GM18858 (cell line): ENCODE results near the gene MYO3A.
"Not testable (repeated sequence)": the region's sequence is repeated elsewhere in the genome, so short reads cannot be mapped to it uniquely, and the experiment has no call there.

Source experiments
- ATAC-seq: cut with Tn5 transposase; IDR thresholded peaks from one replicate; pipeline ENCODE4 v1.9.1; 2021; ENCODE audit not compliant: unreplicated experiment

The MYO3A gene

GRCh38 chr10:26085549-26085948 lies 151.5 kb downstream of the MYO3A start:
- ATAC-seq: no peak

DNA sequence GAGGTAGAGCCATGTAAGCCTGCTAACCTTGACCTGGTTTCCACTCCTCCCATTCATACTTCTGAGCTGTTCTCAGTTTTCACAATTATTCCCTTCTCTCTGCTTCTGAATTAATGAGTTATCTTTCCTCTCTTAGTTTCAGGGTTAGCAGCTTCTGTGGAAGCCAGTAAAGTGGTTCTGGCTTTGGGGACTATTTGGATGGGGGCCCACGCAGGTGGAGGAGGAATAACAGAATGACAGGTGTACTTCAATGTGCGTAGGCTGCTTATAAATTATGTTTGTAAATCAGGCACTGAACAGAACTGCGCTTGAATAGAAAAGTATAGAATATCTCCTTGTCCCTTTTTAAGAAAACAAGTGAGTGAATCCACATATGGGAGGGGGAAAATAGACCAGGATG lies 153.6 kb downstream of the MYO3A start:
- no peak for ATAC-seq

DNA sequence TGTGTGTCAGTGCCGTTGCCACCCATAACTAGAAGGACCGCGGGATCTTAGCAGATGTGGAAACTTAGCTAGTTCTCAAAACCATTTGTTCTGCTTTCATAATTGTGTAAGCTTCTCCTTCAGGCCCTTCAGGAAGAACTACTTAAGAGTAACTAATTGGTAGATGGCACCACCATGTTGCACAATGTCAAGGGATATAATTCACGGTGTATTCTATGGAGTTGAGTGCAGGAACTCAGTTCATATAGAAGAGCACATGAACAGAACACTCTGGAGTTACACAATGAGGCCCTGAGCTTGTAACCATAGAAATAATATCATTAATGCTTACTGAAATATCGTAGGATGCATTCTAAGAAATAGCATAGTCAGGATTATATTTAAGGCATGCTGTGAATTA lies 156.0 kb downstream of the MYO3A start:
- ATAC-seq: no peak

DNA sequence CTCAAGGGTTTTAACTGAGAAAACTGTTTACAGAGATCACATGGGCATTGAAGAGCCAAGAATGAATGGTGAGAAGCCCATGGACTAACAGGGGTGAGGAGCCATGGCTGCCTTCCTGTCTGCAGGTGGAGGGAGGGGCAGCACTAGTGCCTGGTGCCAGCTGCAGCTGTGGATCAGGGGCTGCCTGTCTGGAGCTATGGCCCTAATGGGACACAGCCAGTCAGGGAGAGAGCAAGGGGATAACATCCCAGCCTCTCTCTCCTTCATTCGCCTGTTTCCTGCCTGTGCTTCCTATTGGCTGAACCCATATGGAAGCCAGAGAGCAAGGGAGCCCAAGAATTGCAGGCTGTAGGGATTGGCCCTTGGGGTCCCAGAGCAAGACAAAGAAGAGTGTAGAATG lies 156.7 kb downstream of the MYO3A start:
- ATAC-seq: no peak

DNA sequence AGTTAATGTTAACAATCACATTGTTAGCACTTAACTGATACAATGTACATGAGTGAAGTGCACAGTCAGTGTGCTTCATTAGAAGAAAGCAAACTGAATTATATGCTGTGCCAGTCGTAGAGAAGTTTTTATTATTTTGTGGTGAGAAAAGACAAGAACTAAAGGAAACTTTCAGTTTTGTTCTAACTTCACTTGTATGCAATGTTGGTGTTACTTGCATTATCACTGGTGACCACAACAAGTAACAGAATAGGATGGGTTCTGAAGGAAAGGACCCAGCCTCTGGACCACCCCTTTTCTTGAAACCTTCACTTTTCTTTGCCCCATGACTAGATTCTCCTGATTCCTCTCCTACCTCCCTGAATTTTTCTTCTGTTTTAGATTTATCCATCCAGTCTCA lies 159.2 kb downstream of the MYO3A start:
- ATAC-seq: no peak

DNA sequence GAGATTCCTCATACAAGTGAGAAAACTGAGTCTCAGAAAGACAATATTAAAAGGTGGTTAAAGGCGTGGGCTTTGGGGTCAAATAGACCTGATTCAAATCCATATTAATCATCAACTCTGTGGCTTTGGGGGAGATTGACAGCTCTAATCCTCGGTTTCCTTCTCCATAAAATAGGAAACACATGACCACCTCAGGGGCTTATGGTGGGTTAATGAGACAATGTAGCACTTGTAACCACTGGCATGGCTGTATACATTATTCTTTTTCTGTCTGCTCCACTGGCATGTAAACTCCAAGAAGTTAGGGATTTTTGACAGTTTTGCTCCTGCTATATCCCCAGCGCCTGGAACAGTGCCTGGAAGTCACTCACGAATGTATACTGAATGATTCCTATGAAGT lies 161.8 kb downstream of the MYO3A start:
- no peak for ATAC-seq

DNA sequence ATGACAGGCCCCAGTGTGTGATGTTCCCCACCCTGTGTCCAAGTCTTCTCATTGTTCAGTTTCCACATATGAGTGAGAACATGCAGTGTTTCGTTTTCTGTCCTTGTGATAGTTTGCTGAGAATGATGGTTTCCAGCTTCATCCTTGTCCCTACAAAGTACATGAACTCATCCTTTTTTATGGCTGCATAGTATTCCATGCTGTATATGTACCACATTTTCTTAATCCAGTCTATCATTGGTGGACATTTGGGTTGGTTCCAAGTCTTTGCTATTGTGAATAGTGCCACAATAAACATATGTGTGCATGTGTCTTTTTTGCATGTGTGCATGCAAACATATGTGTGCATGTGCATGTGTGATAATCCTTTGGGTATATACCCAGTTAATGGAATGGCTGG lies 163.5 kb downstream of the MYO3A start:
- ATAC-seq: not testable (repeated sequence)

- no peak for ATAC-seq
Observed at GRCh38 chr10:26112532-26112931, 178.5 kb downstream of the MYO3A start.

GRCh38 chr10:26138613-26139012 lies 204.6 kb downstream of the MYO3A start:
- no peak for ATAC-seq

- no peak for ATAC-seq
Observed at GRCh38 chr10:26156019-26156418, 222.0 kb downstream of the MYO3A start.

GRCh38 chr10:26157734-26158133 lies 223.7 kb downstream of the MYO3A start:
- no peak for ATAC-seq

DNA sequence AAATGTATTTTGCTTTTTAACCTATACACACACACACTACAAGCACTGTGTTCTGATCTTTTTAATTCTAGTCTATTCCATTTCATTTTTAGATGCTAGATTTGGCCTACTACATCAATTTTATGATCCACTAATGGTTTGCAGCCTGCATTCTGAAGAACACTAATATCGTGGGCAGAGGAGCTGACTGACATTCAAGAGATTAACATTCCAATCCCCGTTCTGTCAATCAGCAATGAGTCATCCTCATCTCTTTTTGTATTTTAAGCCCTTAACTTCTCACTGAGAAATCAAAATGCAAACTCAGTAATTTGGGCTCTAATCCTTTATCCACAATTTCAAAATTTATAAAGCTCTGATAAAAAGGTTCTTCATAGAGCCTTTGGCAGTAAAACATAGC lies 235.4 kb downstream of the MYO3A start:
- ATAC-seq: no peak

DNA sequence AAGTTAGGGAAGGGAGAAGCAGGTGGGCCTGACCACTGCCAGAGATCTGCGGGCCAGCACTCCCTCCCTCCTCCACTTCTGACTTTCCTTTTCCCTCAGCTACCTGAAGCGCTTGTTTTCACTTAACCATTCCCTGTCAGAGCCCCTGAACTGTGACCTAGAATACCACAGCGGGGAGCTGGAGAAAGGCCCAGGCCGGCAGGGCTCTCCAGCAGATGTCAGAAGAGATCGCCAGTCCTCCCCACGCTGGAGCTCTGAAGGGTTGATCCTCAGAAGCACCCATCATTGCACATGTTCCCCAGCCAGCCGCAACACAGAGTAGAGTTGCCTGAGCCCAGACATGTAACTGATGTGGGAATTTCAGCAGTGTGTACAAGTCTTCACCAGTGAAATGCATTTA lies 238.1 kb downstream of the MYO3A start:
- no peak for ATAC-seq

GRCh38 chr10:26173837-26174236 lies 239.8 kb downstream of the MYO3A start:
- no peak for ATAC-seq

- no peak for ATAC-seq
Observed at GRCh38 chr10:26177341-26177740, 243.3 kb downstream of the MYO3A start.

- ATAC-seq: no peak
Observed at GRCh38 chr10:26194275-26194674, 260.2 kb downstream of the MYO3A start.

- ATAC-seq: no peak
Observed at GRCh38 chr10:26197248-26197647, 263.2 kb downstream of the MYO3A start.

DNA sequence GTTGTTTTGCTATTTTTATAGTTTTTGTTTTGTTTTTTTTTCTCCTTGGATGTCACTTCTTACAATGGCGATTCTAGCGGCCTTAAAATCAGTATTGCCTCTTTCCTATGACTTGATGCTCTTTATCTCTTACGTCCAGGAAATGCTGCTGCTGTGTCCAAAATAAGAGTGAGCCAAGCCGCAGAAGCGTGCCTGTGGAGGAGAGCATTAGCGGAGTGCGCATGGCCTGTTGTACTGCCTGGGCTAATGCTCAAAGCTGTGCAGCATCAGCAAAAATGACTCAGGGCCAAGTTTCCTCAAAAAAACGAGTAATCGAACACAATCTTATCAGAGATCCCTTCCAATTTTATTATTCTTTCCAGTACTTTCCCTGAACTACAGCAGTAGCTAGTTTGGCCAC lies 264.1 kb downstream of the MYO3A start:
- no peak for ATAC-seq

GRCh38 chr10:26199841-26200240 lies 265.8 kb downstream of the MYO3A start:
- ATAC-seq: no peak

DNA sequence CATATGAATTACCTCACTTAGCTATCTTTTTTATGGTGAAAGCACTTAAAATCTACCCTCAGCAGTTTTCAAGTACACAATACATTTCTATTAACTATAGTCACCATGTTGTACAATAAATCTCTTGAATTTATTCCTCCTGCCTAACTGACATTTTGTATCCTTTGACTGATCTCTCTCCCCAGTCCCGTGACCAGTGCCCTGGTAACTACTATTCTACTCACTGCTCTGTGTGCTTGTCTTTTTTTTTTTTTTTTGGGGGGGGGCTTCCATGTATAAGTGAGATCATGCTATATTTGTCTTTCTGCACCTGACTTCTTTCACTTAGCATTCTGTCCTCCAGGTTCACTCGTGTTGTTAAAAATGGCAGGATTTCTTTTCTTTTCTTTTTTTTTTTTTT lies 271.2 kb downstream of the MYO3A start:
- ATAC-seq: no peak

GRCh38 chr10:26211781-26212444 lies 277.9 kb downstream of the MYO3A start:
- no peak for ATAC-seq

DNA sequence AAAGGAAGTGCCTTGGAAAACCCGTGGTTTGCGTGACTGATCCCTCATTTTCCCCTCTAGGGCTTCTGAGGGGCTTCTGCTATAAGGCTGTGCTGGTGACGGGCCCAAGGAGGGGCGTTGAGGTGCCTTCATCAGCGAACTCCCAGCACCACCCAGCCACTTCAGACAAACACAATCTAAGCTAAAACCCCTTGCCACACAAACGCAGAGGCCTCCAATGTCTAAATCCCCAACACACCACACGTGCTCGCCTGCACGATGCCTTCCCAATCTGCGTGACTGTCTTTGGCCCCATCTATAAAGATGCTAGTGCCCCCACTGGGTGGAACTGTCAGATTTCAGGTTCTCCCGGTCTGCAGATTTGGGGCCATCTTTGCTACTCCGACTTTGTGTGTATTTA lies 278.5 kb downstream of the MYO3A start:
- ATAC-seq: no peak

- no peak for ATAC-seq
Observed at GRCh38 chr10:26213157-26213800, 279.2 kb downstream of the MYO3A start.
